Brain microvascular endothelial cell (primary cell): Measurements from ENCODE around the gene CCDC170.

Source experiments
- DNase-seq: peaks from one replicate; pipeline ENCODE4 v3.0.0-alpha.2; 2020
- H3K27ac ChIP-seq: fragments of 250-450 bp; sonication (Bioruptor Pico); 2 replicates; pipeline ENCODE4 v1.5.1; 2020; ENCODE audit warnings: mild to moderate bottlenecking, moderate library complexity
- H3K27me3 ChIP-seq: fragments of 250-450 bp; sonication (Bioruptor Pico); replicated peaks from 2 replicates; pipeline ENCODE4 v1.5.1; 2020; ENCODE audit warnings: mild to moderate bottlenecking
- H3K36me3 ChIP-seq: fragments of 250-450 bp; sonication (Bioruptor Pico); replicated peaks from 2 replicates; pipeline ENCODE4 v1.5.1; 2020; ENCODE audit warnings: mild to moderate bottlenecking
- H3K4me3 ChIP-seq: 2 replicates; pipeline ENCODE4 v1.5.1; 2011; ENCODE audit warnings: low read depth, mild to moderate bottlenecking, control low read depth, low read length, moderate library complexity
- CTCF ChIP-seq: IDR thresholded peaks from 2 replicates; pipeline ENCODE4 v1.5.1; 2011; ENCODE audit warnings: low read depth, mild to moderate bottlenecking, moderate library complexity, low read length, control low read depth, inconsistent platforms; ENCODE audit errors: missing control alignments
- in situ Hi-C: cut with HindIII; loops from 2 replicates; pipeline ENCODE4 v1.10.0; 2017; ENCODE audit warnings: low sequenced_read_pairs, low pct_ligation_motif_present

The CCDC170 gene

GRCh38 chr6:151592449-151593159, 98.8 kb downstream of the CCDC170 start:
- Histone ChIP-seq H3K27me3 (no peaks in the 10 kb centered on the region), H3K27ac (no peak overlapping the region), H3K4me3 (no peak overlapping the region), H3K36me3 (no peaks in the 10 kb centered on the region)
- TF ChIP-seq CTCF = no peak
- in situ Hi-C loops = no loop called here
- no peak for DNase-seq

GRCh38 chr6:151609146-151609902, 115.5 kb downstream of the CCDC170 start:
- no peak overlapping the region for H3K27ac ChIP-seq
- in situ Hi-C loops = no loop called here
- H3K4me3 ChIP-seq = no peak overlapping the region
- TF ChIP-seq CTCF = no peak
- H3K27me3 ChIP-seq = no peaks in the 10 kb centered on the region
- DNase-seq = no peak
- H3K36me3 ChIP-seq = no peaks in the 10 kb centered on the region

- Histone ChIP-seq H3K36me3 (no peaks in the 10 kb centered on the region), H3K4me3 (no peak overlapping the region), H3K27me3 (no peaks in the 10 kb centered on the region), H3K27ac (no peak overlapping the region)
- DNase-seq = no peak
- in situ Hi-C loops = no loop called here
- TF ChIP-seq CTCF = no peak
Observed at GRCh38 chr6:151610326-151610725, 116.5 kb downstream of the CCDC170 start.

GRCh38 chr6:151614630-151615029, 120.8 kb downstream of the CCDC170 start:
- in situ Hi-C loops = no loop called here
- no peak for TF ChIP-seq CTCF
- H3K27ac ChIP-seq = no peak overlapping the region
- no peak for DNase-seq
- H3K27me3 ChIP-seq = no peaks in the 10 kb centered on the region
- H3K36me3 ChIP-seq = no peaks in the 10 kb centered on the region
- H3K4me3 ChIP-seq = no peak overlapping the region

- no peak for TF ChIP-seq CTCF
- no peak for DNase-seq
- Histone ChIP-seq H3K4me3 (no peak overlapping the region), H3K36me3 (no peaks in the 10 kb centered on the region), H3K27ac (no peak overlapping the region), H3K27me3 (no peaks in the 10 kb centered on the region)
- in situ Hi-C loops = no loop called here
Observed at GRCh38 chr6:151616091-151616513, 122.3 kb downstream of the CCDC170 start.

- H3K4me3 ChIP-seq = no peak overlapping the region
- in situ Hi-C loops = no loop called here
- H3K27me3 ChIP-seq = no peaks in the 10 kb centered on the region
- no peaks in the 10 kb centered on the region for H3K36me3 ChIP-seq
- no peak for DNase-seq
- H3K27ac ChIP-seq = no peak overlapping the region
- TF ChIP-seq CTCF = no peak
Observed at GRCh38 chr6:151616600-151616999, 122.8 kb downstream of the CCDC170 start.
